GM19372 (cell line): ENCODE data around the gene ICAM2.

Experiments
- ATAC-seq: cut with Tn5 transposase; IDR thresholded peaks from one replicate; pipeline ENCODE4 v1.9.1; 2021; ENCODE audit warnings: mild to moderate bottlenecking, low read depth, moderate library complexity; ENCODE audit not compliant: unreplicated experiment

ICAM2 gene

GRCh38 chr17:63978272-63979200, 41.9 kb downstream of the ICAM2 start:
- ATAC-seq = no peak

GRCh38 chr17:63976702-63977101, 43.7 kb downstream of the ICAM2 start:
- no peak for ATAC-seq

- ATAC-seq = no peak
Measured at GRCh38 chr17:63975541-63976092, 44.8 kb downstream of the ICAM2 start.

DNA sequence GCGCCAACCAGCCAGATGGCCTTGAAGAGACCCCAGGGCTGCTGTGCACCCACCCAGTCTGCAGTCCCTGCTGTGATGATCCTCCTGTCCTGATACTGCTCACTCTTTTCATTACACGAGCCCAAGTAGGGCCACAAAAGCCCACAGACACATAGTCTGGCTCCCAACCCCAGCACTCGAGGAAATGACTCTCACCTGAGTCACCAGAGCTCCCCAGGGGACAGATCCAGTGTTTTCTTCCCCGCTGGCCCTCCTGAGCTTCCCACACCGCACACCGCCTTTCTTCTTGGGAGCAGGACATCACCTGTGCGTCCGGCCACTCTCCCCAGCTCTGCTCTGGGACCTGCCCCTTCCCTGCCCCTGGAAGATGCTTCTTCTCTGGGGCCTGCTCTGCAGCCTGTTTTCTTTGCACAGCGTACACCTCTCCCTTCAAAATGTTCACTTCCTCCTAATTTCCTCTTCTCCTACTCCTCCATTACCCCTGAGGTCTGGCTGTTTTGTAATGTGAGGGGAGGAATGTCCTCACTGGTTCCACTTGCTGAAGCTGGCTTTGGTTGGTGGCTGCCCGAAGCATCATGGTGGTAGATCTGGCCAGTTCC, 45.7 kb downstream of the ICAM2 start:
- ATAC-seq = no peak

- ATAC-seq = no peak
Measured at GRCh38 chr17:63973930-63974593, 46.4 kb downstream of the ICAM2 start.

DNA sequence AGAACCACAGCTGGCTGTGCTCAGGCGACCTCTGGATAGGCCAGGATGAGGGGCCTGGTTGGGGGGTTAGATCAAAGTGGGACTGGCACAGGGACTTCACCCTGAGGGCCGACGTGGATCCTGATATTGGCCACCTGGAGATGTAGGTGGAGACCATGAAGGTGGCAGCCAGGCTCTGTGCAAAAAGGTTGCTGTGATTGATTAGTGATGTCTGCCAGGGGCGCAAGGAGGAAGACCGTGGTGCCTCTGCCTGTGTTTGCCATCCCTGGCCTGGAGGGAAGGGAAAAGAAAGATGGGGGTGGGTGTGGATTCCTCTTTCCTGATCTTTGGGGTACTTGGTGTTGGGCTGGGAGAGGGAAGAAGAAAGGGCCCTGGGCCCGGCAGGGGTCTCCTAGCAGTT, 47.2 kb downstream of the ICAM2 start:
- ATAC-seq = no peak

GRCh38 chr17:63972796-63973195, 47.6 kb downstream of the ICAM2 start, which contains the start of gene SCN4A:
Gene SCN4A (minus strand): TSS chr17:63972918. CDS start chr17:63972841, 77 bp downstream.
- no peak for ATAC-seq

DNA sequence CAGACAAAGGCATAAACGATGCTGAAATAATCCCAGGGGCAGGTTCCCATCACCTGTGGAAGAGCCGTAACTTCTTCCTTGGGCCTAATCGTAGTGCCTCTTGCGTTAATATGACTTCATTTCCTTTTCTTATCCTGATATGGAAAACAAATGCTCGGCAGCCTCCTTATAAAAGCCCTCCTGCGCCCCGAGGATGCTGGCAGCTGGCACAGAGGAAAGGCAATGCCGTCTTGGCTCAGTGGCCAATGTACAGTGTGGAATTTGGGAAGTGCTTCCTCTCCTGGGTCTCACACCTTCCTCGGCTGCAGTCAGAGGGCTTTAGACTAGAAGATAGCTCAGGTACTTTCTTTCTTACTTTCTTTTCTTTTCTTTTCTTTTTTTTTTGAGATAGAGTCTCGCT, 51.2 kb downstream of the ICAM2 start:
- ATAC-seq = no peak

GRCh38 chr17:63967953-63968352, 52.5 kb downstream of the ICAM2 start:
- ATAC-seq = no peak

DNA sequence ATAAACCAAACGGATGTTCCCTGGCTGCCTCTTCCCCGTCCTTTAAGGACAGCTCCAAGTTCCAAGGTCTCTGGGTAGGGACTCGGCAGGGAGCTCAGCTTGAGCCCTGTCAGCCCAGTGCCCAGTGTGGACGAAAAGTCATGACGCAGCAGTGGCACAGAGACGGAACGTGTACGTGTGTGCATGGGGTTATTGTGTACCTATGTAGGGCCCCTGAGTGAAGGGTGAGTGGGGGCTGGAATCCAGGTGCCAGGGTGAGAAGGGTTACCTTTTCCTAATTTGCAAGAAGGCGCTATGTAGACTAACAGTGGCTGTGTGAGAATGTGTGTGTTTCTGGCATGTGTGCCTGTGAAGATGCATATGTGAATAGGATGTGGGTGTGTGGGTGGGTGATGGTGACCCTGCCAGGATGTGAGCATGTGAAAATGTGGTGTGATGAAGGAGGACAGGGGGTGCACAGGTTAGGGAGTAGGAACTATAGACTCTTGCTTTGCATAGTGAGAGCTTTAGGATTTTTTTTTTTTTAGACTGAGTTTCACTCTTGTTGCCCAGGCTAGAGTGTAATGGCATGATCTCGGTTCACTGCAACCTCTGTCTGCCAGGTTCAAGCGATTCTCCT, 53.7 kb downstream of the ICAM2 start:
- ATAC-seq = no peak

- ATAC-seq = no peak
Measured at GRCh38 chr17:63963123-63963522, 57.3 kb downstream of the ICAM2 start.

GRCh38 chr17:63962298-63962744, 58.1 kb downstream of the ICAM2 start:
- ATAC-seq = no peak

DNA sequence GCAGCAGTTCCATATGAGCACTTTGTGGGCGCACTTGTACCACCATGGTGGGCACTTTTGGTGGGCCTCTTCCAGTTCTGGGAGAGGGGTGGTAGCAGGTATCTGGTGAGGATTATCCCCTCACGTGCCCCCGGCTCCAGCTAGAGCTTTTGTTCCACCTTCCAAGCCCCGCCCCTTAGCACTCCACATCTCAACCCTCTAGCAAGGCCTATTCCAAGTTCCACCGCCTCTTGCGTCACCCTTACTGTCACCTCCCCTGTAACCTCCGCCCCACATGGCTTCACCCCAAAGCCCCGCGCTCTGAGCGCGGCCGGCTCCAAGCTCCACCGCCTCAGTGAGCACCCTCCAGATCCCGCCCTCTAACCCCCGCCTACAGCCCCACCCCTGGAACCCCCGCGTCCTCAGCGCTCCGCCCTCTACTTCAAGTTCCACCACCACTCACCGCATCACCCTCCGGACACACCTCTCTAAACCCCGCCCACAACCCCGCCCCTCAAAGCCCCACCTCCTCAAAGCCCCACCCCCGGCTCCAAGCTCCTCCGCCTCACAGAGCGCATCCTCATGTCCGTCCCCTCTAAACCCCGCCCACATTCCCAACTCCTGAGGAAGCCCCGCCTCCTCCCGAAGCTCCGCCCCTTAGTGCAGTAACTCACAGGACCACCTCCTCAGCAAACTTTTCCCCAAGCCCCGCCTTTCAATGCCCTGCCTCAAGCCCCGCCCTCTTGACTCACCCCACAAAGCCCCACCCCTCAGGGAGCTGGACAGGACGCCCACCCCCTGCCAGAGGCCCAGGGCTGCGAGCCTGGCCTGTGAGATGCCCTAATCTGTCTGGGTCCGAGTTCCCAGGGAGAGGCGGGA, 58.8 kb downstream of the ICAM2 start:
- ATAC-seq = no peak

GRCh38 chr17:63960430-63960829, 60.0 kb downstream of the ICAM2 start:
- no peak for ATAC-seq

- ATAC-seq = no peak
Measured at GRCh38 chr17:63960006-63960405, 60.4 kb downstream of the ICAM2 start.

DNA sequence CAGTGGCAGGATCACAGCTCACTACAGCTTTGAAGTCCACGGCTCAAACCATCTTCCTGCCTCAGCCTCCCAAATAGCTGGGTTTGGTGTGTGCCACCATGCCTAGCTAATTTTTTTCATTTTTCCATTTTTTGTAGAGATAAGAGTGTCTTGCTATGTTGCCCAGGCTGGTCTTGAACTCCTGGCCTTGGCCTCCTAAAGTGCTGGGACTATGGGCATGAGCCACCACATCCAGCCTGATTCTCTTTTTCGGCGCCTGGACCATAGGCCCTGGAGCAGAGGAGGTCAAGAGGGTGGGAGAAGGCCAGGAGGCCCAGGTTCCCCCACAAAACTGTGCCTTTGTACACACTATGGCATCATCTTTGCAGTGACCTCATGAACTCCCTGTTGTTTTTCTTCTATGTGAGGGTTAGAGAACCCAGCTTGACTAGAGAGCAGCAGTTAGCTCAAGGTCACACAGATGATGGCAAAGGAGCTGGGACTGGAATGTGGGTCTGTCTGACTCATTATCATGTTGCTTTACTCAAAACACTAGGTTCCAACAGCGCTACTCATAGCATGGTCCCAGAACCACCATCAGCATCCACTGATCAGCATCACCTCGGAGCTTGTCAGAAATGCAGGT, 64.0 kb downstream of the ICAM2 start:
- ATAC-seq = no peak

DNA sequence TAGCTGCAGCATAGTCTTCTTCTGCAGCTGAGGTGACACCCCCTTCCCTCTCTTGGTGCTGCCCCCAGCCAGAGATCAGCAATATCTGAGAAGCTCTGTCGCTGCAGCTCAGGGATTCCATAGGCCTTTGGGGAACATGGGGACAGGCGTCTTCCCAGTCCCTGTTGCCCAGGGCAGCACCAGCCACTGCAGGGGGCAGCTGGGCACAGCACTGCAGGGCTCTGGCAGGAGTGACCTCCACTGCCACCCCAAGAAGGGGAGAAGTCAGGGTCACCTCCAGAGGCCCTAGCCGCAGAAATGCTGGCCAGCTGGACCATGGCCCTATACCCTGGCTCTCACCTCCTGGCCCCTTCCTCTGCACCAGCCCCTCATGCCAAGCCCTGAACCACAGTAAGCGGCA, 64.6 kb downstream of the ICAM2 start:
- no peak for ATAC-seq

GRCh38 chr17:63955232-63955631, 65.2 kb downstream of the ICAM2 start:
- ATAC-seq = no peak

DNA sequence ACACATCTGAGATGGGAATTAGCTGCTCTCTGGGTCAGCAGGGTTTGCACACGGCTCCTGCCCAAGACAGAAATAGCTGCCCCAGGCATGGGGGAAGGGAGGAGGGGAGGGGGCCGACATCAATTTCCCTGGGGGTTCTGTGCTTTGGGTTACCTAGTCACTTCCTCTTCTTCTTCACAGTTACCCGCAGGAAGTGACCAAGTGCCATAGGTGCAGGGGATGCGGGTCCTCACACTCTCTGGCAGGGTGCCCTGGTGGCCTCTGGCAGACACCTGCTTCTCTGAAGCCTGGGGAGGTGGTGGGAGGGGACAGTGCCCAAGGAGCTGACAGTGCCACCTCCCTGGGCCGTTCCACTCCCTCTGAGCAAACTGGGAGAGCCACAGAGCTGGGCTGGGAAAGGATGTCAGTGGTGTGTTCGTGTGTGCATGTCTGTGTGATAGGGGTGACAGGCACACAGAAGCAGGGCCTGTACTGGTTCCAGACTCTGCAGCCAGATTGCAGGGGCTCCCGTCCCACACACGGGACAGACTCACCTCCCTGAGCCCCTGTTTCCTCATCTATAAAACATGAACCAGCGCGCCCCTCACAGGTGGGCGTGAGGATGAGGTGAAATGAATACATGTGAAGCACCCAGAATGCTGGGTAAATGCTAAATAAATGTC, 65.9 kb downstream of the ICAM2 start:
- no peak for ATAC-seq
